ENCODE measurements around the gene PSORS1C2.

- TF ChIP-seq CTCF (conservative IDR thresholded peaks at IDR 0.05), result no peak
- TF ChIP-seq EZH2 (IDR thresholded peaks at IDR 0.05; ENCODE audit: low read depth), result no peak
Observed at GRCh38 chr6:31163922-31164321, 25.1 kb upstream of the PSORS1C2 start.

Measured in PC-9 (cell line).